H1 (cell line): ENCODE measurements around the gene DOC2A. TPM values are rescaled to one million over a fixed set of nuclear protein-coding genes. Genes with fewer than 3 reads are reported as not detected.

ENCODE experiments used
- CHD7 ChIP-seq: fragments of 300-600 bp; sonication (generic); IDR thresholded peaks from 2 replicates; pipeline ENCODE4 v1.7.1; 2012; ENCODE audit warnings: low read length, moderate library complexity, mild to moderate bottlenecking, inconsistent platforms; ENCODE audit not compliant: insufficient replicate concordance
- CTBP2 ChIP-seq: IDR thresholded peaks from 2 replicates; pipeline ENCODE4 v1.7.0; 2011; ENCODE audit warnings: borderline replicate concordance, mild to moderate bottlenecking, moderate library complexity, mixed read lengths, low read length; ENCODE audit not compliant: insufficient read depth, insufficient read length
- EP300 ChIP-seq, 2 experiments: IDR thresholded peaks; 1 replicate in 1 of 2; 2 replicates in 1 of 2; pipeline ENCODE4 v1.6.1; 2011 to 2012; ENCODE audit warnings: low read depth in 2 of 2, low read length in 2 of 2, mild to moderate bottlenecking in 2 of 2, borderline replicate concordance in 1 of 2, inconsistent platforms in 1 of 2, moderate library complexity in 1 of 2
- PHF8 ChIP-seq: fragments of 200-600 bp; sonication (generic); conservative IDR thresholded peaks from 2 replicates; pipeline ENCODE4 v1.7.1; 2012; ENCODE audit warnings: low read depth, mild to moderate bottlenecking, inconsistent platforms, low read length, moderate library complexity
- POLR2A ChIP-seq, 2 experiments: IDR thresholded peaks; 1 replicate in 1 of 2; 2 replicates in 1 of 2; pipeline ENCODE4 v1.6.1; 2011; ENCODE audit warnings: low read depth in 2 of 2, low read length in 2 of 2, mild to moderate bottlenecking in 2 of 2; ENCODE audit errors: control extremely low read depth in 1 of 2
- SP1 ChIP-seq: IDR thresholded peaks from 2 replicates; pipeline ENCODE4 v1.6.1; 2011; ENCODE audit warnings: low read depth, low read length
- SP2 ChIP-seq: IDR thresholded peaks from 2 replicates; pipeline ENCODE4 v1.6.1; 2012; ENCODE audit warnings: mild to moderate bottlenecking, low read length, inconsistent platforms
- SUZ12 ChIP-seq: fragments of 200-600 bp; sonication (generic); IDR thresholded peaks from 2 replicates; pipeline ENCODE4 v1.6.1; 2012; ENCODE audit warnings: mild to moderate bottlenecking, inconsistent platforms, low read length, moderate library complexity, mixed read lengths
- TAF7 ChIP-seq: optimal IDR thresholded peaks from 2 replicates; pipeline ENCODE3; 2011; ENCODE audit warnings: low read depth, mild to moderate bottlenecking, inconsistent platforms, low read length, moderate library complexity, borderline replicate concordance
- polyA plus RNA-seq, 7 experiments: library from polyadenylated mRNA; depleted of rRNA in 3 of 7; stranded (reverse) in 5 of 7; unstranded in 2 of 7; fragments of >200 nt in 5 of 7; fragments of 200-250 nt in 2 of 7; gene quantifications; 1 replicate in 5 of 7; 2 replicates in 1 of 7; 4 replicates in 1 of 7; pipeline versions ENCODE4 v1.2.1 to v1.2.3, GENCODE V29; 2011 to 2013; ENCODE audit warnings: missing spikeins in 2 of 7, mixed read lengths in 2 of 7
- total RNA-seq: library from RNA; stranded (reverse); fragmentation: NEBNext Ultra II Directional; extraction: Animal tissue kit (Norgen Biotek cat#: 25700); gene quantifications from 2 replicates; pipeline ENCODE4 v1.2.1, GENCODE V29; 2021

DOC2A gene
- total and polyA plus RNA-seq, 2 of the 8 experiments (the other 6 are each of a cell fraction or from before 2014, with no cell fraction given), result 13.9 to 20.7 TPM

- TF ChIP-seq CHD7, result no peak
- TF ChIP-seq SP2, result no peak
- TF ChIP-seq POLR2A (IDR thresholded peaks at IDR 0.05; ENCODE audit: control extremely low read depth in 1 of 2, low read depth in 2 of 2, low read length in 2 of 2), result no peak
- no peak for TF ChIP-seq CTBP2
- no peak for TF ChIP-seq TAF7
- no peak for TF ChIP-seq EP300 (IDR thresholded peaks at IDR 0.05; ENCODE audit: borderline replicate concordance in 1 of 2, low read depth in 2 of 2, low read length in 2 of 2)
- no peak for TF ChIP-seq PHF8
- TF ChIP-seq SP1, result no peak
- TF ChIP-seq SUZ12, result no peak
Observed at GRCh38 chr16:30025156-30025555, 14.3 kb upstream of the DOC2A start (continued).
